ENCODE data around the gene SCN1A. TPM values are rescaled to one million over a fixed set of nuclear protein-coding genes. Genes with fewer than 3 reads are reported as not detected.

Gene SCN1A
- total RNA-seq, 6 donors from 2014 or later: 11.5 to 42.2 (median 17.6) TPM

- Histone ChIP-seq H3K36me3 (no peaks in the 10 kb centered on the region), H3K27me3 (no peaks in the 10 kb centered on the region), H3K4me3 (no peak overlapping the region), H3K4me1 (peaks cover 0 to 5% (median 0%) of the 10 kb centered on the region in 4 donors), H3K9me3 (no peaks in the 10 kb centered on the region), H3K27ac (no peak overlapping the region)
- TF ChIP-seq POLR2AphosphoS5 (IDR thresholded peaks at IDR 0.05): no peak
- TF ChIP-seq, protein P1, sequence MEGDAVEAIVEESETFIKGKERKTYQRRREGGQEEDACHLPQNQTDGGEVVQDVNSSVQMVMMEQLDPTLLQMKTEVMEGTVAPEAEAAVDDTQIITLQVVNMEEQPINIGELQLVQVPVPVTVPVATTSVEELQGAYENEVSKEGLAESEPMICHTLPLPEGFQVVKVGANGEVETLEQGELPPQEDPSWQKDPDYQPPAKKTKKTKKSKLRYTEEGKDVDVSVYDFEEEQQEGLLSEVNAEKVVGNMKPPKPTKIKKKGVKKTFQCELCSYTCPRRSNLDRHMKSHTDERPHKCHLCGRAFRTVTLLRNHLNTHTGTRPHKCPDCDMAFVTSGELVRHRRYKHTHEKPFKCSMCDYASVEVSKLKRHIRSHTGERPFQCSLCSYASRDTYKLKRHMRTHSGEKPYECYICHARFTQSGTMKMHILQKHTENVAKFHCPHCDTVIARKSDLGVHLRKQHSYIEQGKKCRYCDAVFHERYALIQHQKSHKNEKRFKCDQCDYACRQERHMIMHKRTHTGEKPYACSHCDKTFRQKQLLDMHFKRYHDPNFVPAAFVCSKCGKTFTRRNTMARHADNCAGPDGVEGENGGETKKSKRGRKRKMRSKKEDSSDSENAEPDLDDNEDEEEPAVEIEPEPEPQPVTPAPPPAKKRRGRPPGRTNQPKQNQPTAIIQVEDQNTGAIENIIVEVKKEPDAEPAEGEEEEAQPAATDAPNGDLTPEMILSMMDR (IDR thresholded peaks at IDR 0.05): no peak
- TF ChIP-seq EP300 (IDR thresholded peaks at IDR 0.05): no peak
- TF ChIP-seq POLR2A (IDR thresholded peaks at IDR 0.05): no peak
- WGBS, 2 donors: 67 to 97% methylated on average over 4 of the region's 4 CpGs
- DNase-seq (no peak), ATAC-seq (ENCODE audit: low FRiP score in 2 of 2) (no peak)
These were observed 67.6 kb downstream of the SCN1A start for GRCh38 chr2:166060191-166060590.

GRCh38 chr2:166057370-166058164, 70.3 kb downstream of the SCN1A start:
- 12 to 16% methylated on average over 4 of the region's 4 CpGs for WGBS, 2 donors
- H3K4me1 ChIP-seq: peaks cover 0 to 5% (median 0%) of the 10 kb centered on the region in 4 donors
- no peak for DNase-seq
- H3K27me3 ChIP-seq: no peaks in the 10 kb centered on the region
- H3K9me3 ChIP-seq: no peaks in the 10 kb centered on the region
- TF ChIP-seq, protein P1 (IDR thresholded peaks at IDR 0.05): peak in 4 of 6 experiments; percentile 6 to 33 (median 31)
- TF ChIP-seq EP300 (IDR thresholded peaks at IDR 0.05) (peak in 1 of 4 donors; percentile 50), POLR2AphosphoS5 (IDR thresholded peaks at IDR 0.05) (no peak)
- H3K27ac ChIP-seq: peak overlapping the region in 1 of 4 donors; percentile 37
- no peak for ATAC-seq (ENCODE audit: low FRiP score in 2 of 2)
- H3K4me3 ChIP-seq: no peak overlapping the region
- H3K36me3 ChIP-seq: no peaks in the 10 kb centered on the region

DNA sequence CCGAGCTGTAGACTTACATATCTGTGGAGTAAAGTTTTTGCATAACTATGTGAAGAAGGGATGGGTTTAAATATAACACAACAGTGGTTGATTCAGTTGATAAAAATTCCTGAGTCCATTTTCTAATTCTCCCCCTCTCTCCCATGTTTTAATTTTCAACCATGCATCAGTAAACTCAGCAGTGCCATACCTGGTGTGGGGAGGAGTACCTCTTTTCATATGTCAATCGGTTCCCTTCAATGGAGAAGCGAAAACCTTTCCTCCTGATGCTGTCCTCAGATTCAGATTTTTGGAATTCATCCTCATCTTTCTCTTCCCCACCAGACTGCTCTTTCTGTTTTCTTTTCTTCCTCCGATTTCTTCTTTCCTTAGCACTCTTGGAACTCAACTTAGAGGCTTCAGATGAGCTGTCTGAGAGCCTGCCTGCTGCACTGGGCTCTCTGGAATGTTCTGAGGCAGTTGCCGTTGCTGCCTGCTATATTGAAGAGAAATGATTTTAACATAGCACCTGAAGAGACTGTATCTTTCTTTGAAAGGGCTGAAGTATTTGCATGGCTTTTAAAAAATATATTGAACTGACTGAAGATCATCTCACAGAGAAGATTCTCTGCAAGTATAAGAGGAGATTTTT, 82.9 kb downstream of the SCN1A start:
- no peaks in the 10 kb centered on the region for H3K36me3 ChIP-seq
- DNase-seq (no peak), ATAC-seq (ENCODE audit: low FRiP score in 2 of 2) (no peak)
- H3K27me3 ChIP-seq: no peaks in the 10 kb centered on the region
- 78 to 83% methylated on average over 5 of the region's 5 CpGs for WGBS, 2 donors
- no peak for TF ChIP-seq EP300 (IDR thresholded peaks at IDR 0.05)
- TF ChIP-seq POLR2AphosphoS5 (IDR thresholded peaks at IDR 0.05): no peak
- TF ChIP-seq, protein P1 (IDR thresholded peaks at IDR 0.05): no peak
- TF ChIP-seq POLR2A (IDR thresholded peaks at IDR 0.05): no peak
- no peaks in the 10 kb centered on the region for H3K9me3 ChIP-seq
- no peak overlapping the region for H3K4me3 ChIP-seq
- H3K27ac ChIP-seq: no peak overlapping the region
- no peaks in the 10 kb centered on the region for H3K4me1 ChIP-seq

GRCh38 chr2:166042768-166043390, 84.9 kb downstream of the SCN1A start:
- Histone ChIP-seq H3K4me1 (no peaks in the 10 kb centered on the region), H3K4me3 (no peak overlapping the region), H3K27me3 (no peaks in the 10 kb centered on the region), H3K36me3 (no peaks in the 10 kb centered on the region), H3K27ac (no peak overlapping the region), H3K9me3 (no peaks in the 10 kb centered on the region)
- no peak for ATAC-seq (ENCODE audit: low FRiP score in 2 of 2)
- DNase-seq: no peak
- TF ChIP-seq POLR2A (IDR thresholded peaks at IDR 0.05): no peak
- TF ChIP-seq, protein P1 (IDR thresholded peaks at IDR 0.05): no peak
- no peak for TF ChIP-seq EP300 (IDR thresholded peaks at IDR 0.05)
- no peak for TF ChIP-seq POLR2AphosphoS5 (IDR thresholded peaks at IDR 0.05)

Data from upper lobe of left lung (tissue), 6 donors.